D721Med (cell line): ENCODE data around the gene TBC1D7.

Experiments used
- DNase-seq: peaks from one replicate; pipeline ENCODE4 v3.0.0; 2011; ENCODE audit warnings: low spot score; ENCODE audit not compliant: insufficient read length
- FAIRE-seq: peaks from 2 replicates; lab custom pipeline; 2011; peaks lifted over from hg19 to GRCh38; lab: Jason Lieb, UNC
- TF ChIP-seq, protein P1 (sequence below): IDR thresholded peaks from 2 replicates; pipeline ENCODE4 v1.5.1; 2012; ENCODE audit warnings: mild to moderate bottlenecking, control low read depth; ENCODE audit not compliant: insufficient read depth; ENCODE audit errors: missing control alignments

TBC1D7 gene

DNA sequence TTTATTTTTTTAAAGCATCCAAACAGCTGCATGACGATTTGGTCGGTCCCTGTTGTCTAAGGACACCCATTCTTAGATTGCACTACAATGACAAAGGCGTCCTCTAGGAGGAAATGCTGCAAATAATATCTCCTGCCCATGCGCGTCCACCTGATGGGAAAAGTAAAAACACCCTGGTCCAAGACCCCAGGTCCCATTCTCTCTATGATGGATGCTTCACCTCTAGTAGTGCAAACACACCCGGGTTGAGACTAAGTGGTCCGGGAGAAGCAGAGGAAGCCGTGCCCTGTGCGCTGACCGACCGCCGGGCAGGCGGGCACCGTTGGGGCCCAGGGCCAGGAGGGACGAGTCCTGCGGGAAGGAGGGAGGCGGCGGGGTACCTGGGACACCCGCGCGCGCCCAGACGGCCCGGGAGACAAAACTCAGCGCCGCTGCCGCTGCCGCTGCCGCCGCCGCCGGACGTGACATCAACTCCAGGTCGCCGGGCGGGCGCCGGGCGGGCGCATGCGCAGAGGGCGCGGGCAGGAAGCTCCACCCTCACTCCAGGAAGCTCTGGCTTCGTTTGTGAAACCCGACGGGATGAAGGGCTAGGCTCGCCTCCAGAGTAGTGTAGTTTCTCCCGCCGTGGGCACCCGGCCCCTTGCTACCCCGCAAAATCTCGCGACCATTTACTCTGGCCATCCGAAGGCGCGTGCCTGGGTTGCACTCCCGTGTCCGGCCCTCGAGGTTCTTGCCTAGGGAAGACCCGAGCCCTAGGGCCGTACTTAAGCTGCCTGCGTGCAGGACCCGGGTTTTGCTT is at the start of gene TBC1D7:
Gene TBC1D7 (minus strand): TSS at position 462 of the 799 bp plus-strand sequence. CDS start 1,639 bp downstream, outside the sequence.
- FAIRE-seq (no peak), DNase-seq (peak; percentile 79)
- TF ChIP-seq, protein P1, sequence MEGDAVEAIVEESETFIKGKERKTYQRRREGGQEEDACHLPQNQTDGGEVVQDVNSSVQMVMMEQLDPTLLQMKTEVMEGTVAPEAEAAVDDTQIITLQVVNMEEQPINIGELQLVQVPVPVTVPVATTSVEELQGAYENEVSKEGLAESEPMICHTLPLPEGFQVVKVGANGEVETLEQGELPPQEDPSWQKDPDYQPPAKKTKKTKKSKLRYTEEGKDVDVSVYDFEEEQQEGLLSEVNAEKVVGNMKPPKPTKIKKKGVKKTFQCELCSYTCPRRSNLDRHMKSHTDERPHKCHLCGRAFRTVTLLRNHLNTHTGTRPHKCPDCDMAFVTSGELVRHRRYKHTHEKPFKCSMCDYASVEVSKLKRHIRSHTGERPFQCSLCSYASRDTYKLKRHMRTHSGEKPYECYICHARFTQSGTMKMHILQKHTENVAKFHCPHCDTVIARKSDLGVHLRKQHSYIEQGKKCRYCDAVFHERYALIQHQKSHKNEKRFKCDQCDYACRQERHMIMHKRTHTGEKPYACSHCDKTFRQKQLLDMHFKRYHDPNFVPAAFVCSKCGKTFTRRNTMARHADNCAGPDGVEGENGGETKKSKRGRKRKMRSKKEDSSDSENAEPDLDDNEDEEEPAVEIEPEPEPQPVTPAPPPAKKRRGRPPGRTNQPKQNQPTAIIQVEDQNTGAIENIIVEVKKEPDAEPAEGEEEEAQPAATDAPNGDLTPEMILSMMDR, result no peak

DNA sequence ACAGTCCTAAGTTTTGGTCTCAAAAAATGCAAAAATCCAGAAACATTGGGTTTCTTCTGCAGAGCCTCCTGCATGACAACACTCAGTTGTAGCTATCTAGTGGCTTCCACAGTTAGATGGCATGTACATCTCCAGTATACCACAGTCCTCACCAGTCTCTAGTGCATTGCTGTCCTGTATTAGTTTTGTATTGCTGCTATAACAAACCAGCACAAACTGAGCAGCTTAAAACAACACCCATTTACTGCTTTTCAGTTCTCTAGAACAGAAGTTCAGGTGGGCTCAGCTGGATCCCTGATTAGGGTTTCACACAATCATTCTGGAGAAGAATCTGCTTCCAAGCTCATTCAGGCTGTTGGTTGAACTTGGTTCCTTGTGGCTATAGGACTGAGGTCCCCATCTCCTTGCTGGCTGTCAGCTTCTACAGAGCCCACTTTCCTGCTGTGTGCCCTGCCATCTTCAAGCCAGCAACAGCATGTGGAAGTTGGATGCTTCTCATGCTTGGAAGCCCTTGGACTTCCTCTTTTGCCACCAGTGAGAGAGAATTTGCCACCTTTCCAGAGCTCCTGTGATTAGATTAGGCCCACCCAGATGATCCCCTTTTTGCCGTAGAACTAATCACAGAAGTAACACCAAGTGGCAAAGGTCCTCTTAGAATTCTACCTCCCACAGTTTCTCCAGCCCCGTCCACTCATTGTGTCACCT is 48.9 kb upstream of the TBC1D7 start:
- TF ChIP-seq, protein P1, result no peak
- FAIRE-seq (no peak), DNase-seq (no peak)

DNA sequence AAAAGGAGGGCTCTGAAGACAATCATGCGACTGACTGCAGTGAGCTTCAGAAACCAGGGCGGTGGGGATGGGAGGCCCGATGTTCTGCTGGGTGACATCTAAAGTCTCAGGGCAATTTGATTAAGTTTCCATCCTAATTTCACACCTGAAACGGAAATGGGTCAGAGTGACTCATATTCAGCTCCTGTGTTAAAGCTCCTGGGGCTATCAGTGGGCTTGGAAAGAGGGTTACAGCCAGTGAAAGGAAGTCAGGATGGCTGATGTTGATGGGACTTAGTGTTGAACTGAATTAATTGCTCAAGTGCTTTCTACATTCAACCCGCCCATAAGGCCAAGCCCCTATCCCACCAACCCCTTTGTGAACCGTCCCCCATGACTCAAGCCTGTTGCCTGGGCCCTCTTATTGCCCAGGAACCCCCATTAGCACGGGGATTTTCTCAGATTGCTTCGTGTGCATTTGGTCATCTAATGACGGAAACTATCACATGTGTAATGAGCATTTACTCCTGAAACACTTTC is 47.1 kb upstream of the TBC1D7 start:
- no peak for FAIRE-seq

DNA sequence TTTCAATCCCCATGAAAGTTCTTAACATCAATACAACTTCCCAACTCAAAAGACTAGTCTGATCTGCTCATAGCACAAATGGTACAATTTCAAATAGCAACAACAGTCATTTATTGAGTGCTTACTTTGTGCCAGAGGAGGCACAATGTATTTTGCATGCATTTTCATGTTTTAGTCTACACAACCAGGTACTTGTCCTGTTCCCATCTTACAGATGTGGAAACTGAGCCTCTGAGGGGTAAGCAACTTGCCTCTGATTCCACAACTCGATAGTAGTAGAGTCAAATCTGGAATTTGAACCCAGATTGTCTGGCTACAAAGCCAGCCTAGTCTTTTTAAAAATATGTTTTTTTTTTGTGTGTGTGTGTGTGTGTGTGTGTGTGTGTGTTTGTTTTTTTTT is 45.6 kb upstream of the TBC1D7 start:
- TF ChIP-seq, protein P1, result no peak

More for the DNA sequence above, 47.1 kb upstream of the TBC1D7 start:
- no peak for DNase-seq
- TF ChIP-seq, protein P1, result no peak

GRCh38 chr6:13373488-13373886 is 45.1 kb upstream of the TBC1D7 start:
- DNase-seq (no peak), FAIRE-seq (no peak)
- TF ChIP-seq, protein P1, result no peak

More for the DNA sequence above, 45.6 kb upstream of the TBC1D7 start:
- FAIRE-seq, result no peak
- DNase-seq, result no peak

- no peak for FAIRE-seq
- DNase-seq, result no peak
- TF ChIP-seq, protein P1, result no peak
Observed at GRCh38 chr6:13372688-13373487, 44.6 kb upstream of the TBC1D7 start.
